HG02973 (cell line): ENCODE results near the gene CD302.
"Not testable (repeated sequence)": the region's sequence is repeated elsewhere in the genome, so short reads cannot be mapped to it uniquely, and the experiment has no call there.

ENCODE experiments used
- ATAC-seq: cut with Tn5 transposase; IDR thresholded peaks from one replicate; pipeline ENCODE4 v1.9.1; 2021; ENCODE audit warnings: moderate library complexity; ENCODE audit not compliant: unreplicated experiment

CD302 gene

DNA sequence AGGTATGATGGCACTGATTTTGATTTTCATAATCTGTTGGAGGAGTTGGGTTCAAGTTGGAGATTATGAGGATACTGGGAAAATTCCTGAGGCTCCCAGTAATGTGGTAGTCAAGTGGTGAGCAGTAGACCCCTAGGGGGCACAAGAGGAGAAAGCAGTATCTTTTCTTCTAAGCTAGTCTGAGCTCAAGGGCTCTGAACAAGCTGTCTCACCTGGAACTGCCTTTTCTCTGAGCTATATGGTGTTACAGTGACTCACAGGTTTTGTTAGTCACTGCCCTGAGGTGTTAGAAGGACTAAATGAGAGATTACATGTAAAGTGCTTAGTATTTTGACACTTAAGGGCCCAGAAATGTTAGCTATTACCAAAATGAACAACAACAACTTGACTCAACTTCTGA is 42.2 kb downstream of the CD302 start:
- ATAC-seq = no peak

DNA sequence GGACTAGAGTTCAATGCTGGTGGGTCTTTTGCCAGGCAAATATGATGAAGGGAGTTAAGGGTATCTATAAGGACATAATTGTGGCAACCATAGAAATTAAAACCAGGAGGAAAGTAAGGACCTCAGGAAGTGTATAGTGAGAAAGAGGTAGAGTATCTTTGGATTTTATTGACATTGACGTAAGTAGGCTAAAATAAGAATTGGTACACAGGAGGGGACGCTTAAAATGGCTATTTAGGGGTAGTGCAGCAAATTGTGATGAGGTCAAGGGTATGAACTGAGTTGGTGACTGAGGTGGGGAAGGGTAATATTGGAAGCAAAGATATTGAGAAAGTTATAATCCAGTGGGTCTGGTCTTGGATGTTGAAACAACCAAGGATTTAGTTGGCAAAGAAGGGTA is 43.0 kb downstream of the CD302 start:
- no peak for ATAC-seq

DNA sequence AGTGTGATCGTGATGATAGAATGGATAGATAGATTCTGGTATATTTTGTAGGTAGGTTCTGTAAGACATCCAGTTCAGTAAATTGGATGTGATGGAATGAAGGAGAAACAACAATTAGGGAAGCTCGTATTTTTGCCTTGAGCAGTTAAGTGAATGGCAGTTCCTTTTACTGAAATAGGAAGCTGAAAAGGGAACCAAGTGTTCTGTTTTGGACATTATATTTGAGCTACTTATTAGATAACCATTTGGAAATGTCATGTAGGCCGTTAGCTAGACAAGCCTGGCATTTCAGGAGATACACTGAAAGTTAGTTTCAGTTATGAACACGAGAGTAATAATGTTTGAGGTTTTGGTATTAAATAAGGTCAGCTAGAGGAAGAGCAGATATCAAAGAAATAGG is 44.2 kb downstream of the CD302 start:
- ATAC-seq = no peak

DNA sequence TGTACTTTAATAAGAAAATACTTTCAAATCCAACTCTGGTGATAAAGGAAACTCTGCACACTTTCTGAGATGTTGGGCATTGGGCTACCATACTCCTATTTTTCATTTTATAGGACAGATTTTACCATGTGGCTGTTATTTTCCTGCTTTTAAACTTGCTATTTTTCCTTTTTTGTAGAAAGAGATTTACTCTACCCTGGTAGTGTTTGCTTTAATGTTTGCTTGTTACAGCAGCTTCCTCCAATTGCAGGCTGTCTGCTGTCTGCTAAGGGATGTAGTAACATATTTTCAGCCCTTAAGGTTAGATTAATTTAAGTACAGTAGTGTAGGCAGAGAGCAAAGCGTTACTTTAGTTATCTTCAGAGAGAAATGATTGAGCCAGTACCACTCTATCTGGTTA is 47.1 kb downstream of the CD302 start:
- no peak for ATAC-seq

DNA sequence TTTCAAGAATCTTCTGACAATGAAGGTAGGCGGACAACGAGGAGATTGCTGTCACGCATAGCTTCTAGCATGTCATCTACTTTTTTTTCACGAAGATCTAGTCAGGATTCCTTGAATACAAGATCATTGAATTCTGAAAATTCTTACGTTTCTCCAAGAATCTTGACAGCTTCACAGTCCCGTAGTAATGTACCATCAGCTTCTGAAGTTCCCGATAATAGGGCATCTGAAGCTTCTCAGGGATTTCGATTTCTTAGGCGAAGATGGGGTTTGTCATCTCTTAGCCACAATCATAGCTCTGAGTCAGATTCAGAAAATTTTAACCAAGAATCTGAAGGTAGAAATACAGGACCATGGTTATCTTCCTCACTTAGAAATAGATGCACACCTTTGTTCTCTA is 49.9 kb downstream of the CD302 start:
- ATAC-seq = no peak

DNA sequence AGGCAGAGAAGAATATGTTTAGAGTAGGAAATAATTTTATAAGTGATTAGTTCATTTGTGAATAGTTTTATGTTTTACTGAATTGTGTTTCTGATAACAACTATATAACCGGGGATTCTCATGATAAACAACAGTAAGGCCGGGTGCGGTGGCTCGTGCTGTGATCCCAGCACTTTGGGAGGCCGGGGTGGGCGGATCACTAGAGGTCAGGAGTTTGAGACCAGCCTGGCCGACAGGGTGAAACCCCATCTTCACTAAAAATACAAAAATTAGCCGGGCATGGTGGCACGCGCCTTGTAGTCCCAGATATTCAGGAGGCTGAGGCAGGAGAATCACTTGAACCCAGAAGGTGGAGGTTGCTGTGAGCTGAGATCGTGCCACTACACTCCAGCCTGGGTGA is 52.8 kb downstream of the CD302 start:
- not testable (repeated sequence) for ATAC-seq

DNA sequence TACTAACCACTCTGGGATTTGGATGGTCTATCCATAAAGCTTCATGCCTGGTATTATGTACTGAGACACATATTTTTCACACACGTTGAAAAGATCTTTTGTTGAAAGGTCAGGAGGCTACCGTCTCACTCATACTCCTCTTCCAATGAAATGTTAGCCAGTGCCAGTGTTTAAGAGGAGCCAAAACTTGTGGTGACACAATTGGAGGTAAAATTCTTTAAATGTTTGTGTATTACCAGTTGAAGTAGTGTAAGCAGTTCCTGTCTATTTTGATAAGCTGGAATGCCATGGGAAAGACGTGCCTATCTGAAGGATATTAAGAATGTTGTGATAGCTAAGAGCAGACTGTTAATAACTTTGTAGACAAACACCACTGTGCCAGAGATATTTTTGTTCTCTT is 53.6 kb downstream of the CD302 start:
- ATAC-seq = no peak

DNA sequence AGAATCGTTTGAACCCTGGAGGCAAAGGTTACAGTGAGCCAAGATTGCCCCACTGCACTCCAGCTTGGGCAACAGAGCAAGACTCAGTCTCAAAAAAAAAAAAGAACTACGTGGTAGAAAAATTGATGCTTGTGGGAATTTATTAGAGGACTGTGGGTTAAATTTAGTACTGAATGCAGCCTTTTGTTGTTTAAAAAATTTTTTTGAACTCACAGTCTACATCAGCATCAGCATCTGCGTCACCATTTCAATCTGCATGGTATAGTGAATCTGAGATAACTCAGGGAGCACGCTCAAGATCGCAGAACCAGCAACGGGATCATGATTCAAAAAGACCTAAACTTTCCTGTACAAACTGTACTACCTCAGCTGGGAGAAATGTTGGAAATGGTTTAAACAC is 55.2 kb downstream of the CD302 start:
- no peak for ATAC-seq

DNA sequence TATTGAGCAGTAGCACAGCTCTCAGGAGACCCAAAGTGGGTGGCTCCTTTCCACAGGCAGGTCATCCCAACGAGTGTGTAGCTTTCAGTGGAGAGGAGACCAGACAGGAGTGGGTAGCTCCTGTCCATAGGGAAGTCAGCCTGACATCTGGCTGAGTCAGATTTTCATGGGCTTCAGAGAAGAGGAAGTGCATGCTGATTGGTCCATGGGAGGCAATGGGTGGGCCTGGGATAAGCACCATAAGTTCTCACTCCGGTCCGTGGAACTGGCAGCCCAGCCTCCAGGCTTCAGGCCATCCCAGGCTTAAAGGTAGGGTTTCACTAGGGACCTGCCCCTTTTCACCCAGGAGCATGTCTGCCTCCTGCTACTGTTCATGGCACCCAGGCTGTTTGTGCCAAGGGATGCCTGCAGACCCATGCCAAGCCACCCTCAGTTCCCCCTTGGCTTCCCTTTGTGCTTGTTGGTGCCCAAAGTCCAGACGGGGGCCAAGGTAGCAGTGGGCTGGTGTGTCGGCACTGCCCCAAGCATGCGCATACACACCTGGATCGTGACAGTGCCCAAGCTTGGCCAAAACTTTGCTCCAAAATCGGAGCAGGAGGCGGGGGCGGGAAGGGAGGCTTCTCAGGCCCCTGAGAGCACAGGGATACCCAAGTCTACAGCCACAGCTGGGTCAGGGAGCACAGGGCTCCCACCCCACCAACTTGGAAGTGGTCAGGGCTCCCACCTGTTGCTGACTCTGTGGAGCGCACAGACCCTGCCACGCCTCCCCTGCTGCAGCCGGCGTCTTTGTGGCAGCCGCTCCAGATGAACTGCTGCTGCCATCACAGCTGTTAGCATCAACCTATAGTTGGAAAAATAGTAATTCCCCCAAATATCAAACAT is 59.3 kb downstream of the CD302 start:
- no peak for ATAC-seq

DNA sequence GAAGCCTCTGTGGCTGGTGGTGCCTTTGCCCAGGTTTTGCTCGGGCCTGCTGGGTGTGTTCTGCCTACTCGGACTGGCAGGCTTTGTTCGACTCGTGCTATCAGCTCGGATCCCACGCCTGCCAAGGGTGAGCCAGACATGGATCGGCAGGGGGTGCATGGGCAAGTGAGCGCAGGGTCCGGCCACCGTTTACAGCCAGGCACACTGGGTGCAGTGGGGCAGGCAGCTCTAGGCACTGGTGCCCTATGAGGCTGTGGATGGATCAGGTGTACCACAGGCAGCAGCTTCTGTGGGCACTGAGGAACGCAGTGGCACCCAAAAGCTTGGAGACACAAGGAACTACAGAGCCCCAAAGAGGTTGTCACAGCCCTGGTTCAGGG is 60.1 kb downstream of the CD302 start:
- no peak for ATAC-seq

DNA sequence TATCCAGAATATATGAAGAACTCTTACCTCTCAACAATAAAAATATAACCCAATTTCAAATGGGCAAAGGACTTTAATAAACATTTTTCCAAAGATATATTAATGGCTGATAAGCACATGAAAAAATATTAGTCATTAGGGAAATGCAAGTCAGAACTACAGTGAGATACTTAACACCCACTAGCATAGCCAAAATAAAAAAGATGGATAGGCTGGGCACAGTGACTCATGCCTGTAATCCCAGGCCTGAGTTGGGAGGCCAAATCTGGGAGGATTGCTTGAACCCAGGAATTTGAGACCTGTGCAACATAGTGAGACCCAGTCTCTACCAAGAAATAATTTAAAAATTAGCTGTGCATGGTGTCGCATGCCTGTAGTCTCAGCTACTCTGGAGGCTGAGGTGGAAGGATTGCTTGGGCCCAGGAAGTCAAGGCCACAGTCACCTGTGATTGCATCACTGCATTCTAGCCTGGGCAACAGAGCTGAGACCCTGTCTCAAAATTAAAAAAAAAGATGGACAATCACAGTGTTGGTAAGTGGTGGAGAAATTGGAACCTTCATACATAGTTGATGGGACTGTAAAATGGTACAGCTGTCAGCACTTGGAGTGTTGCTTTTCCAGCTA is 60.6 kb downstream of the CD302 start:
- ATAC-seq = no peak

DNA sequence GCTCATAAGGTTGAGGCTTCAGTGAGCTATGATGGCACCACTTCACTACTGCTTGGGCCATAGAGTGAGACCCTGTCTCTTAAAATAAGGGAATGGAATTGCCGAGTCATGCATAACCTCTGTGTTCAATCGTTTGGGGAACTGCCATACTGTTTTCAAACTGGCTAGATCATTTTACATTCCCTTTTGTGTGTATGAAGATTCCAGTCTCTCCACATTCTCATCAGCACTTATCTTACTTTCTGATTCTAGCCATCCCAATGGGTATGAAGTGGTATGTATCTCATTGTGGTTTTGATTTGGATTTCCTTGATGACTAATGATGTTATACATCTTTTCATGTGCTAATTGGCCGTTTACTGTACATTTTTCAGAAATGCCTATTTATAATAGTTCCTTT is 62.0 kb downstream of the CD302 start:
- ATAC-seq = no peak

DNA sequence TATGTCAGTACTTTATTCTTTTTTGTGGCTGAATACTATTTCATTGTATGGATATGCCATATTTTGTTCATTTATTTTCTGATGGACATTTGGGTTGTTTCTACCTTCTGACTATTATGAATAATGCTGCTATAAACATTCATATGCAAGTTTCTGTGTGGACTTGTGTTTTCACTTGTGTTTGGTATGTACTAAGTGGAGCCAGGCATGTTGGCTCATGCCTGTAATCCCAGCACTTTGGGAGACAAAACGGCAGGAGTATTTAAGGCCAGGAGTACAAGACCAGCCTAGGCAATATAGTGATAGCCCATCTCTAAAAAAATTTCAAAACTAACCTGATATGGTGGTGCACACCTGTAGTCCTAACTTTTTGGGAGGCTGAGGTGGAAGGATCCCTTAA is 62.4 kb downstream of the CD302 start:
- ATAC-seq = no peak

DNA sequence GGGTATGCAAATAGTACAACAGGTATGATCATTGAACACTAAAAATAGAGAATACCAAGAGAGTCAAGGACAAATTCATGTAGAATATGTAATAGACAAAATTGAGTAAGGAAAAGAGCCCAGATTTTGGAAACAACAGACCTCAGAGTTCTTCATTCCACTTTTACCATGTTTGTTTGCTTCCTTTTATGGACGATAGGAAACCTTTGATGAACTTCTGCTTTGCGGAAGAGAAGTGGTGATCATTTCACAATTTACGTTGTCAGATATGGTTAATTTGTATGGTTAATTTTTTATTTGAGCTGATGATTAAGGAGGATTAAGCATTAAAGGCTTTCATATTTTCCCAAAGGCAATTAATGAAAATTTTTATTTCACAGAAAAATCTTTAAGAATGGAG is 69.4 kb downstream of the CD302 start:
- ATAC-seq = no peak

DNA sequence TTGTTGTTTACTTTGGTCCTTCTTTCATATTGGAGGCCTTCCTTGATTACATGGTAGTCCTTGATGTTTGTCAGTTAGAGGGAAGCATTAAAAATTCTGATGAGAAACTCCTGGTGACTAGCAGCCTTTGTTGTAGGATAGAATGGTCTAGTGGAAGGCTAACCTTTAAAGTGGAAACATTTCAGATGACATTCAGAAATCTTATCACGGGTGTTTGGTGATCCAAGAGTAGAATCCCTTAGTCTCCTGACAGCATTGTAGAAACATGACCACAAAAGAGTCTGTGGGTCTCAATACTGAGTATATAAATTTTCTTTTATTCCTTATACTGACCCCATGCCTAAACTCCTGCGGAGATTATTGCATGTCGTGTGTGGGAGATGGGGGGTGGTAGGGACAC is 72.3 kb downstream of the CD302 start:
- ATAC-seq = no peak

DNA sequence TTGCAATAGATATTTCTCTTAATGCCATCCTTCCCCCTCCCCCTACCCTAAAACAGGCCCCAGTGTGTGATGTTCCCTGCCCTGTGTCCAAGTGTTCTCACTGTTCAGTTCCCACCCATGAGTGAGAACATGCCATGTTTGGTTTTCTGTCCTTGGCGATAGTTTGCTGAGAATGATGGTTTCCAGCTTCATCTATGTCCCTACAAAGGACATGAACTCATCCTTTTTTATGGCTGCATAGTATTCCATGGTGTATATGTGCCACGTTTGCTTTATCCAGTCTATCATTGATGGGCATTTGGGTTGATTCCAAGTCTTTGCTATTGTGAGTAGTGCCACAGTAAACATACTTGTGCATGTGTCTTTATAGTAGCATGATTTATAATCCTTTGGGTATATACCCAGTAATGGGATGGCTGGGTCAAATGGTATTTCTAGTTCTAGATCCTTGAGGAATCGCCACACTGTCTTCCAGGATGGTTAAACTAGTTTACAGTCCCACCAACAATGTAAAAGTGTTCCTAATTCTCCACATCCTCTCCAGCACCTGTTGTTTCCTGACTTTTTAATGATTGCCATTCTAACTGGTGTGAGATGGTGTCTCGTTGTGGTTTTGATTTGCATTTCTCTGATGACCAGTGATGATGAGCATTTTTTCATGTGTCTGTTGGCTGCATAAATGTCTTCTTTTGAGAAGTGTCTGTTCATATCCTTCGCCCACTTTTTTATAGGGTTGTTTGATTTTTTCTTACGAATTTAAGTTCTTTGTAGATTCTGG is 73.0 kb downstream of the CD302 start:
- not testable (repeated sequence) for ATAC-seq

DNA sequence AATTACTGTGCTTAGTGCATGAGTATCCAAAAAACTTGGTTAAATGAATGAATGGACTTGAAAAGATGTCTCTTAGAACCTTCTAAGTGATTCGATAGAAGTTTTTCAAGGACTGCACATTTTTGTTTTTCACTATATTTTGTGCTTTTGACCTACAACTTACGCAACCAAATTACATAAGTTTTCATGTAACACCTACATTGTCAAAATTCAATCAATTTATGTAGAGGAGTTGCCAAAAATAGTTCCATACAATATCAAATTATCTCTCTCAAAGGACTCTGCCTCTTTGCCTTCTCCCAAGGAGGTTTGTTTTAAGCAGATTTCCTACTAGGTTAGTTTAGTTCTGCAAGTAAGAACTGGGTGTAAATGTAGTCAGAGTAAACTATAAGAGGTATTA is 75.4 kb downstream of the CD302 start:
- ATAC-seq = no peak

DNA sequence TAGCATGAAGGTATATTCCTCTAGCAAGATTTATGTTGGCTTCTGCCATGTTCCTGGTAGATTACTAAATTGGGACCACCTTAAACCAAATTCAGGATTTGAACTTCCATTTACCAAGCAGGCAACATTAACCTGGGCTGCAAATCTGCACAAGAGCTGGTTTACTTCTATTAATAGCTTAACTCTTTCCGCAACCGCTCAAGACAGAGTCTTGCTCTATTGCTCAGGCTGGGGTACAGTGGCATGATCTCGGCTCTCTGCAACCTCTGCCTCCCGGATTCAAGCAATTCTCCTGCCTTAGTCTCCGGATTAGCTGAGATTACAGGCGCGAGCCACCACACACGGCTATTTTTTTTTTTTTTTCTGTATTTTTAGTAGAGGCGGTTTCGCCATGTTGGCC is 77.3 kb downstream of the CD302 start:
- ATAC-seq = no peak
